ENCODE measurements around the gene GPR62. TPM values are rescaled to one million over a fixed set of nuclear protein-coding genes. Genes with fewer than 3 reads are reported as not detected.

GPR62 gene
- total RNA-seq, 2 experiments from 2014 or later: not detected

- H4K20me1 ChIP-seq (ENCODE audit: insufficient read depth, low read length): no peaks in the 10 kb centered on the region
- intact Hi-C loops (cut with micrococcal nuclease; ENCODE audit: unreplicated experiment): no loop called here
- DNase-seq (ENCODE audit: low spot score): no peak
- H2AFZ ChIP-seq (ENCODE audit: low read length): no peak overlapping the region
- H3K27ac ChIP-seq (ENCODE audit: low read depth, low read length, poor library complexity, severe bottlenecking): no peak overlapping the region
- no peaks in the 10 kb centered on the region for H3K79me2 ChIP-seq (ENCODE audit: insufficient read depth, low read depth, low read length)
- ChIA-PET POLR2A (no interaction called here), CTCF (ENCODE audit: unreplicated experiment) (interaction anchor here (0.6 kb wide), 1 partner anchor 1184 kb away, joined by 3 read pairs; no protein-coding TSS in a partner anchor)
- H3K9me2 ChIP-seq (ENCODE audit: insufficient read depth, low read length): no peaks in the 10 kb centered on the region
- no peak overlapping the region for H3K4me2 ChIP-seq (ENCODE audit: low read length)
- no peak overlapping the region for H3K4me3 ChIP-seq (ENCODE audit: low read depth, low read length, poor library complexity, severe bottlenecking)
- peaks cover 10% of the 10 kb centered on the region for H3K4me1 ChIP-seq (ENCODE audit: insufficient read depth, low read length, poor library complexity, severe bottlenecking)
- BruUV-seq (replicated peaks): no TSS peak
- H3K9me3 ChIP-seq (ENCODE audit: low read length): no peaks in the 10 kb centered on the region
- TF ChIP-seq EZH2phosphoT487 (IDR thresholded peaks at IDR 0.05; ENCODE audit: borderline replicate concordance, low read depth, low read length) (no peak), CTCF (conservative IDR thresholded peaks at IDR 0.05; ENCODE audit: low read length) (no peak)
- H3K36me3 ChIP-seq (ENCODE audit: insufficient read depth, low read length): no peaks in the 10 kb centered on the region
These were observed 8.8 kb downstream of the GPR62 start for GRCh38 chr3:51963951-51964451.

- no peaks in the 10 kb centered on the region for H4K20me1 ChIP-seq (ENCODE audit: insufficient read depth, low read length)
- no peaks in the 10 kb centered on the region for H3K9me2 ChIP-seq (ENCODE audit: insufficient read depth, low read length)
- H3K4me1 ChIP-seq (ENCODE audit: insufficient read depth, low read length, poor library complexity, severe bottlenecking): peaks cover 10% of the 10 kb centered on the region
- H3K4me3 ChIP-seq (ENCODE audit: low read depth, low read length, poor library complexity, severe bottlenecking): no peak overlapping the region
- POLR2A ChIA-PET: no interaction called here
- no peaks in the 10 kb centered on the region for H3K79me2 ChIP-seq (ENCODE audit: insufficient read depth, low read depth, low read length)
- no peak overlapping the region for H2AFZ ChIP-seq (ENCODE audit: low read length)
- no peaks in the 10 kb centered on the region for H3K36me3 ChIP-seq (ENCODE audit: insufficient read depth, low read length)
- H3K27ac ChIP-seq (ENCODE audit: low read depth, low read length, poor library complexity, severe bottlenecking): no peak overlapping the region
- no peak for DNase-seq (ENCODE audit: low spot score)
- CTCF ChIA-PET (ENCODE audit: unreplicated experiment): no interaction called here
- intact Hi-C loops (cut with micrococcal nuclease; ENCODE audit: unreplicated experiment): no loop called here
- H3K9me3 ChIP-seq (ENCODE audit: low read length): no peaks in the 10 kb centered on the region
- TF ChIP-seq EZH2phosphoT487 (IDR thresholded peaks at IDR 0.05; ENCODE audit: borderline replicate concordance, low read depth, low read length) (no peak), CTCF (conservative IDR thresholded peaks at IDR 0.05; ENCODE audit: low read length) (no peak)
- no TSS peak for BruUV-seq (replicated peaks)
- no peak overlapping the region for H3K4me2 ChIP-seq (ENCODE audit: low read length)
These were observed 9.3 kb downstream of the GPR62 start for GRCh38 chr3:51964521-51964920.

GRCh38 chr3:51966016-51966415 is 10.8 kb downstream of the GPR62 start:
- Histone ChIP-seq H3K9me2 (ENCODE audit: insufficient read depth, low read length) (no peaks in the 10 kb centered on the region), H3K4me3 (ENCODE audit: low read depth, low read length, poor library complexity, severe bottlenecking) (no peak overlapping the region), H3K27ac (ENCODE audit: low read depth, low read length, poor library complexity, severe bottlenecking) (no peak overlapping the region), H3K4me1 (ENCODE audit: insufficient read depth, low read length, poor library complexity, severe bottlenecking) (peaks cover 10% of the 10 kb centered on the region), H3K9me3 (ENCODE audit: low read length) (no peaks in the 10 kb centered on the region), H3K36me3 (ENCODE audit: insufficient read depth, low read length) (no peaks in the 10 kb centered on the region), H2AFZ (ENCODE audit: low read length) (no peak overlapping the region), H3K79me2 (ENCODE audit: insufficient read depth, low read depth, low read length) (no peaks in the 10 kb centered on the region), H4K20me1 (ENCODE audit: insufficient read depth, low read length) (no peaks in the 10 kb centered on the region), H3K4me2 (ENCODE audit: low read length) (no peak overlapping the region)
- TF ChIP-seq EZH2phosphoT487 (IDR thresholded peaks at IDR 0.05; ENCODE audit: borderline replicate concordance, low read depth, low read length): no peak
- TF ChIP-seq CTCF (conservative IDR thresholded peaks at IDR 0.05; ENCODE audit: low read length): no peak
- intact Hi-C loops (cut with micrococcal nuclease; ENCODE audit: unreplicated experiment): no loop called here
- DNase-seq (ENCODE audit: low spot score): no peak
- BruUV-seq (replicated peaks): no TSS peak
- ChIA-PET CTCF (ENCODE audit: unreplicated experiment) (interaction anchor here (0.7 kb wide), 1 partner anchor 19 kb away, joined by 3 read pairs; no protein-coding TSS in a partner anchor), POLR2A (no interaction called here)

Measured in OCI-LY7 (cell line).